ENCODE data around the gene TSPO2. TPM values are rescaled to one million over a fixed set of nuclear protein-coding genes. Genes with fewer than 3 reads are reported as not detected.

Gene TSPO2
- total RNA-seq, 1 experiment from 2014 or later = not detected

- intact Hi-C loops (cut with micrococcal nuclease; ENCODE audit: unreplicated experiment) = no loop called here
- CTCF ChIA-PET = interaction anchor here (0.6 to 0.7 kb wide), 3 partner anchors 31 to 274 kb away, joined by 3 to 12 read pairs (median 5); no protein-coding TSS in a partner anchor
- DNase-seq = no peak
- Histone ChIP-seq H3K4me3 (no peak overlapping the region), H3F3A (ENCODE audit: insufficient read depth, low read depth) (no peaks in the 10 kb centered on the region), H3K79me2 (ENCODE audit: low read depth) (no peaks in the 10 kb centered on the region), H3K36me3 (ENCODE audit: low read depth) (no peaks in the 10 kb centered on the region), H3K9me2 (ENCODE audit: insufficient read depth) (no peaks in the 10 kb centered on the region), H2AFZ (no peak overlapping the region), H3K9me3 (ENCODE audit: insufficient read depth, low read depth) (no peaks in the 10 kb centered on the region), H3K27me3 (ENCODE audit: insufficient read depth, low read depth) (no peaks in the 10 kb centered on the region), H3K4me2 (no peak overlapping the region), H4K20me1 (ENCODE audit: insufficient read depth) (no peaks in the 10 kb centered on the region), H3K27ac (no peak overlapping the region), H3K4me1 (replicated peaks; ENCODE audit: insufficient read depth) (no peaks in the 10 kb centered on the region)
- BruUV-seq (replicated peaks) = no TSS peak
- no peak for TF ChIP-seq EZH2 (IDR thresholded peaks at IDR 0.05; ENCODE audit: low read depth)
- TF ChIP-seq, protein P1, sequence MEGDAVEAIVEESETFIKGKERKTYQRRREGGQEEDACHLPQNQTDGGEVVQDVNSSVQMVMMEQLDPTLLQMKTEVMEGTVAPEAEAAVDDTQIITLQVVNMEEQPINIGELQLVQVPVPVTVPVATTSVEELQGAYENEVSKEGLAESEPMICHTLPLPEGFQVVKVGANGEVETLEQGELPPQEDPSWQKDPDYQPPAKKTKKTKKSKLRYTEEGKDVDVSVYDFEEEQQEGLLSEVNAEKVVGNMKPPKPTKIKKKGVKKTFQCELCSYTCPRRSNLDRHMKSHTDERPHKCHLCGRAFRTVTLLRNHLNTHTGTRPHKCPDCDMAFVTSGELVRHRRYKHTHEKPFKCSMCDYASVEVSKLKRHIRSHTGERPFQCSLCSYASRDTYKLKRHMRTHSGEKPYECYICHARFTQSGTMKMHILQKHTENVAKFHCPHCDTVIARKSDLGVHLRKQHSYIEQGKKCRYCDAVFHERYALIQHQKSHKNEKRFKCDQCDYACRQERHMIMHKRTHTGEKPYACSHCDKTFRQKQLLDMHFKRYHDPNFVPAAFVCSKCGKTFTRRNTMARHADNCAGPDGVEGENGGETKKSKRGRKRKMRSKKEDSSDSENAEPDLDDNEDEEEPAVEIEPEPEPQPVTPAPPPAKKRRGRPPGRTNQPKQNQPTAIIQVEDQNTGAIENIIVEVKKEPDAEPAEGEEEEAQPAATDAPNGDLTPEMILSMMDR (conservative IDR thresholded peaks at IDR 0.05) = no peak
- POLR2A ChIA-PET (ENCODE audit: unreplicated experiment) = no interaction called here
Observed at GRCh38 chr6:41058783-41059181, 16.5 kb downstream of the TSPO2 start.

- H3K9me3 ChIP-seq (ENCODE audit: insufficient read depth, low read depth) = no peaks in the 10 kb centered on the region
- no peaks in the 10 kb centered on the region for H3K27me3 ChIP-seq (ENCODE audit: insufficient read depth, low read depth)
- H3K36me3 ChIP-seq (ENCODE audit: low read depth) = no peaks in the 10 kb centered on the region
- H4K20me1 ChIP-seq (ENCODE audit: insufficient read depth) = 0 out of 2 replicates have a peak, but pooled peaks cover 4% of the 10 kb centered on the region
- DNase-seq = no peak
- TF ChIP-seq, protein P1 (conservative IDR thresholded peaks at IDR 0.05) = no peak
- no peak for TF ChIP-seq EZH2 (IDR thresholded peaks at IDR 0.05; ENCODE audit: low read depth)
- H3K4me2 ChIP-seq = no peak overlapping the region
- CTCF ChIA-PET = no interaction called here
- POLR2A ChIA-PET (ENCODE audit: unreplicated experiment) = interaction anchor here (0.7 kb wide), 1 partner anchor 13 kb away, joined by 4 read pairs; the partner anchor contains the start of gene NFYA
- no peak overlapping the region for H3K27ac ChIP-seq
- no peak overlapping the region for H3K4me3 ChIP-seq
- H3K9me2 ChIP-seq (ENCODE audit: insufficient read depth) = no peaks in the 10 kb centered on the region
- H2AFZ ChIP-seq = no peak overlapping the region
- H3K4me1 ChIP-seq (replicated peaks; ENCODE audit: insufficient read depth) = no peaks in the 10 kb centered on the region
- intact Hi-C loops (cut with micrococcal nuclease; ENCODE audit: unreplicated experiment) = no loop called here
- no peaks in the 10 kb centered on the region for H3F3A ChIP-seq (ENCODE audit: insufficient read depth, low read depth)
- no TSS peak for BruUV-seq (replicated peaks)
- no peaks in the 10 kb centered on the region for H3K79me2 ChIP-seq (ENCODE audit: low read depth)
Observed at GRCh38 chr6:41059556-41059955, 17.3 kb downstream of the TSPO2 start.

DNA sequence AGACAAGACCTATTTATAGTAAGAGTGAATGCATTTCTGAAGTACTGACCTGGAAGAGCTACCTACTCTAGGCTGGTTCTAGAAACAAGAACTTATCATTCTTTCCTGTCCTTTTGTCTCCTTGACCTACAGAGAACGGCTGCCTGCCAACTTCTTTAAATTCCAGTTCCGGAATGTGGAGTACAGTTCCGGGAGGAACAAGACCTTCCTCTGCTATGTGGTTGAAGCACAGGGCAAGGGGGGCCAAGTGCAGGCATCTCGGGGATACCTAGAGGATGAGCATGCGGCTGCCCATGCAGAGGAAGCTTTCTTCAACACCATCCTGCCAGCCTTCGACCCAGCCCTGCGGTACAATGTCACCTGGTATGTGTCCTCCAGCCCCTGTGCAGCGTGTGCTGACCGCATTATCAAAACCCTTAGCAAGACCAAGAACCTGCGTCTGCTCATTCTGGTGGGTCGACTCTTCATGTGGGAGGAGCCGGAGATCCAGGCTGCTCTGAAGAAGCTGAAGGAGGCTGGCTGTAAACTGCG, 19.0 kb downstream of the TSPO2 start:
- no peak for DNase-seq
- H3K9me2 ChIP-seq (ENCODE audit: insufficient read depth) = no peaks in the 10 kb centered on the region
- no peaks in the 10 kb centered on the region for H3K79me2 ChIP-seq (ENCODE audit: low read depth)
- no peaks in the 10 kb centered on the region for H3F3A ChIP-seq (ENCODE audit: insufficient read depth, low read depth)
- H3K36me3 ChIP-seq (ENCODE audit: low read depth) = no peaks in the 10 kb centered on the region
- H3K4me3 ChIP-seq = no peak overlapping the region
- ChIA-PET POLR2A (ENCODE audit: unreplicated experiment) (no interaction called here), CTCF (no interaction called here)
- no TSS peak for BruUV-seq (replicated peaks)
- no peaks in the 10 kb centered on the region for H3K4me1 ChIP-seq (replicated peaks; ENCODE audit: insufficient read depth)
- 0 out of 2 replicates have a peak, but pooled peaks cover 4% of the 10 kb centered on the region for H4K20me1 ChIP-seq (ENCODE audit: insufficient read depth)
- intact Hi-C loops (cut with micrococcal nuclease; ENCODE audit: unreplicated experiment) = loop anchor here (10.0 kb wide), 2 partner anchors 736 to 1686 kb away; no protein-coding TSS in a partner anchor
- no peak overlapping the region for H2AFZ ChIP-seq
- TF ChIP-seq, protein P1 (conservative IDR thresholded peaks at IDR 0.05) = no peak
- no peak for TF ChIP-seq EZH2 (IDR thresholded peaks at IDR 0.05; ENCODE audit: low read depth)
- no peaks in the 10 kb centered on the region for H3K27me3 ChIP-seq (ENCODE audit: insufficient read depth, low read depth)
- H3K4me2 ChIP-seq = no peak overlapping the region
- H3K9me3 ChIP-seq (ENCODE audit: insufficient read depth, low read depth) = no peaks in the 10 kb centered on the region
- no peak overlapping the region for H3K27ac ChIP-seq

Data from PC-9 (cell line).